Fibroblast of lung (primary cell): Measurements from ENCODE around the gene HRAS. TPM values are rescaled to one million over a fixed set of nuclear protein-coding genes. Genes with fewer than 3 reads are reported as not detected.

Experiments used
- DNase-seq, 2 donors: peaks; one replicate each; pipeline versions ENCODE4 v3.0.0 to v3.0.0-alpha.2; 2010; ENCODE audit warnings: low read depth in 2 of 2
- H2AFZ ChIP-seq: 2 replicates; pipeline ENCODE4 v1.5.1; 2012; ENCODE audit warnings: low read length, control low read depth, inconsistent platforms
- H3K27ac ChIP-seq: 2 replicates; pipeline ENCODE4 v1.5.1; 2011; ENCODE audit warnings: low read length, control low read depth; ENCODE audit not compliant: insufficient read depth
- H3K27me3 ChIP-seq: 2 replicates; pipeline ENCODE4 v1.5.1; 2011; ENCODE audit warnings: mild to moderate bottlenecking, low read length; ENCODE audit not compliant: control insufficient read depth, insufficient read depth
- H3K36me3 ChIP-seq: 2 replicates; pipeline ENCODE4 v1.5.1; 2011; ENCODE audit warnings: low read length; ENCODE audit not compliant: control insufficient read depth, insufficient read depth
- H3K4me1 ChIP-seq: 2 replicates; pipeline ENCODE4 v1.5.1; 2011; ENCODE audit warnings: low read length; ENCODE audit not compliant: control insufficient read depth, insufficient read depth; ENCODE audit errors: extremely low read depth
- H3K4me2 ChIP-seq: 2 replicates; pipeline ENCODE4 v1.5.1; 2011; ENCODE audit warnings: low read length, control low read depth; ENCODE audit not compliant: insufficient read depth; ENCODE audit errors: extremely low read depth
- H3K4me3 ChIP-seq, 4 experiments: fragments of 200-600 bp in 1 of 4; sonication (generic) in 1 of 4; replicated peaks in 1 of 4; 2 replicates each; pipeline ENCODE4 v1.5.1; 2011 to 2016; ENCODE audit warnings: low read length in 4 of 4, low read depth in 3 of 4, mild to moderate bottlenecking in 3 of 4, control low read depth in 2 of 4, inconsistent platforms in 1 of 4, mixed read lengths in 1 of 4; ENCODE audit not compliant: insufficient read depth in 1 of 4; ENCODE audit errors: control extremely low read depth in 1 of 4
- H3K79me2 ChIP-seq: 2 replicates; pipeline ENCODE4 v1.5.1; 2012; ENCODE audit warnings: mild to moderate bottlenecking, low read length, inconsistent platforms; ENCODE audit not compliant: control insufficient read depth, insufficient read depth
- H3K9ac ChIP-seq: 2 replicates; pipeline ENCODE4 v1.5.1; 2011; ENCODE audit warnings: mild to moderate bottlenecking, low read length, control low read depth; ENCODE audit not compliant: insufficient read depth
- H3K9me3 ChIP-seq: 2 replicates; pipeline ENCODE4 v1.5.1; 2012; ENCODE audit warnings: low read depth, low read length; ENCODE audit not compliant: control insufficient read depth, insufficient read depth
- H4K20me1 ChIP-seq: 2 replicates; pipeline ENCODE4 v1.5.1; 2011; ENCODE audit warnings: low read length; ENCODE audit not compliant: control insufficient read depth, insufficient read depth; ENCODE audit errors: extremely low read depth
- EZH2 ChIP-seq: IDR thresholded peaks from 2 replicates; pipeline ENCODE4 v1.5.1; 2012; ENCODE audit warnings: low read length, control low read depth, mild to moderate bottlenecking; ENCODE audit errors: missing control alignments
- polyA plus RNA-seq, 2 donors: library from polyadenylated mRNA; depleted of rRNA in 1 of 2; stranded (reverse) in 1 of 2; unstranded in 1 of 2; fragments of >200 nt; gene quantifications; 2 replicates each; pipeline ENCODE4 v1.2.1, GENCODE V29; 2011 to 2012; ENCODE audit warnings: missing spikeins in 1 of 2
- total RNA-seq: library from RNA; depleted of rRNA; stranded (reverse); fragments of >200 nt; gene quantifications from 2 replicates; pipeline ENCODE4 v1.2.1, GENCODE V29; 2014
- TF ChIP-seq, protein P1 (sequence below), 2 donors: IDR thresholded peaks in 1 of 2; conservative IDR thresholded peaks in 1 of 2; 1 replicate in 1 of 2; 2 replicates in 1 of 2; pipeline ENCODE4 v1.5.1; 2011 to 2012; ENCODE audit warnings: low read length in 2 of 2, control low read depth in 1 of 2, inconsistent platforms in 1 of 2, low read depth in 1 of 2, mild to moderate bottlenecking in 1 of 2

The HRAS gene
- total and polyA plus RNA-seq, 2 donors (not counting 1 experiment from before 2014, with no cell fraction given) = 51.7 to 58.5 TPM

DNA sequence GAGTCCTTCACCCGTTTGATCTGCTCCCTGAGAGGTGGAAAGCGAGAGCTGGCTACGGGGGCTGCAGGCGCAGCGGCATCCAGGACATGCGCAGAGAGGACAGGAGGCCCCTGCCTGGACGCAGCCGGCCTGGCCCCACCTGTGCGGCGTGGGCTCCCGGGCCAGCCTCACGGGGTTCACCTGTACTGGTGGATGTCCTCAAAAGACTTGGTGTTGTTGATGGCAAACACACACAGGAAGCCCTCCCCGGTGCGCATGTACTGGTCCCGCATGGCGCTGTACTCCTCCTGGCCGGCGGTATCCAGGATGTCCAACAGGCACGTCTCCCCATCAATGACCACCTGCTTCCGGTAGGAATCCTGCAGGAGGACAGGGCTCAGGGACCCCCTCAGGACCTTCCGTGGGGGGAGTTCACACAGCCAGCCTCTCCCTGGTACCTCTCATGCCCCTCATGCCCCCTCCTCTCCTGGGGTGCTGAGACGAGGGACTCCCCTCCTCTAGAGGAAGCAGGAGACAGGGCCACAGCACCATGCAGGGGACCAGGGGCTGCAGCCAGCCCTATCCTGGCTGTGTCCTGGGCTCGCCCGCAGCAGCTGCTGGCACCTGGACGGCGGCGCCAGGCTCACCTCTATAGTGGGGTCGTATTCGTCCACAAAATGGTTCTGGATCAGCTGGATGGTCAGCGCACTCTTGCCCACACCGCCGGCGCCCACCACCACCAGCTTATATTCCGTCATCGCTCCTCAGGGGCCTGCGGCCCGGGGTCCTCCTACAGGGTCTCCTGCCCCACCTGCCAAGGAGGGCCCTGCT lies 1.6 kb downstream of the HRAS start:
- H3K79me2 ChIP-seq = peaks cover 12% of the 10 kb centered on the region
- H3K9ac ChIP-seq = peak overlapping the region; percentile 69
- H4K20me1 ChIP-seq = no peaks in the 10 kb centered on the region
- no peak for TF ChIP-seq EZH2
- TF ChIP-seq, protein P1, sequence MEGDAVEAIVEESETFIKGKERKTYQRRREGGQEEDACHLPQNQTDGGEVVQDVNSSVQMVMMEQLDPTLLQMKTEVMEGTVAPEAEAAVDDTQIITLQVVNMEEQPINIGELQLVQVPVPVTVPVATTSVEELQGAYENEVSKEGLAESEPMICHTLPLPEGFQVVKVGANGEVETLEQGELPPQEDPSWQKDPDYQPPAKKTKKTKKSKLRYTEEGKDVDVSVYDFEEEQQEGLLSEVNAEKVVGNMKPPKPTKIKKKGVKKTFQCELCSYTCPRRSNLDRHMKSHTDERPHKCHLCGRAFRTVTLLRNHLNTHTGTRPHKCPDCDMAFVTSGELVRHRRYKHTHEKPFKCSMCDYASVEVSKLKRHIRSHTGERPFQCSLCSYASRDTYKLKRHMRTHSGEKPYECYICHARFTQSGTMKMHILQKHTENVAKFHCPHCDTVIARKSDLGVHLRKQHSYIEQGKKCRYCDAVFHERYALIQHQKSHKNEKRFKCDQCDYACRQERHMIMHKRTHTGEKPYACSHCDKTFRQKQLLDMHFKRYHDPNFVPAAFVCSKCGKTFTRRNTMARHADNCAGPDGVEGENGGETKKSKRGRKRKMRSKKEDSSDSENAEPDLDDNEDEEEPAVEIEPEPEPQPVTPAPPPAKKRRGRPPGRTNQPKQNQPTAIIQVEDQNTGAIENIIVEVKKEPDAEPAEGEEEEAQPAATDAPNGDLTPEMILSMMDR (conservative IDR thresholded peaks at IDR 0.05 in 1 of 2, IDR thresholded peaks at IDR 0.05 in 1 of 2; ENCODE audit: low read depth in 1 of 2, low read length in 2 of 2) = no peak
- peak overlapping the region; percentile 63 to 89 (median 82) for H3K4me3 ChIP-seq
- H3K27me3 ChIP-seq = no peaks in the 10 kb centered on the region
- H3K9me3 ChIP-seq = no peaks in the 10 kb centered on the region
- H2AFZ ChIP-seq = no peak overlapping the region
- peak overlapping the region; percentile 94 for H3K4me2 ChIP-seq
- H3K27ac ChIP-seq = no peak overlapping the region
- H3K4me1 ChIP-seq = no peaks in the 10 kb centered on the region
- H3K36me3 ChIP-seq = peaks cover 15% of the 10 kb centered on the region
- no peak for DNase-seq

DNA sequence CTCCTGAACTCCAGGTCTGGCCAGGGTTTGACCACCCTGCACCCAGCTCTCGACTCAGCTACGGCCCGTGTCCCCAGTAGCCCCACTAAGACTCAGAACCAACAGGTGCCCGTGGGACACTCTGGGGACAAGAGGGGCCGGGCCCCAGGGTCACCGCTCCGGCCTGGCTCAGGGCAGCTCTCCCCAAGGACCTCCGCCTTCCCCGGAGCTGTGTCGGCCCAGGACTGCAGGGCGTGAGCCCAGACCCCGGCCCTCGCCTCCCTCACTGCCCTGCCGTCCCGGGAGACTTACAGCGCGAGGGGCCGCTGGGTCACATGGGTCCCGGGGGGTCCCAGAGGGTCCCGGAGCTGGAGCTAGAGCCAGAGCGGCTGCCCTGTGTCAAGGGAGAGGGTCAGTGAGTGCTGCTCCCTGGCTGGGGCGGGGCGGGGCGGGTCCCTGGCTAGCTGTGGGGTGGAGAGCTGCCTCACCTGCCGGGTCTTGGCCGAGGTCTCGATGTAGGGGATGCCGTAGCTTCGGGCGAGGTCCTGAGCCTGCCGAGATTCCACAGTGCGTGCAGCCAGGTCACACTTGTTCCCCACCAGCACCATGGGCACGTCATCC lies 2.3 kb downstream of the HRAS start:
- Histone ChIP-seq H3K27me3 (no peaks in the 10 kb centered on the region), H3K9me3 (no peaks in the 10 kb centered on the region), H2AFZ (no peak overlapping the region), H3K9ac (no peak overlapping the region), H3K4me1 (no peaks in the 10 kb centered on the region), H3K79me2 (peaks cover 12% of the 10 kb centered on the region), H4K20me1 (no peaks in the 10 kb centered on the region), H3K36me3 (peaks cover 15% of the 10 kb centered on the region), H3K27ac (no peak overlapping the region), H3K4me2 (no peak overlapping the region), H3K4me3 (no peak overlapping the region)
- no peak for TF ChIP-seq EZH2
- TF ChIP-seq, protein P1 (conservative IDR thresholded peaks at IDR 0.05 in 1 of 2, IDR thresholded peaks at IDR 0.05 in 1 of 2; ENCODE audit: low read depth in 1 of 2, low read length in 2 of 2) = no peak
- DNase-seq = no peak

DNA sequence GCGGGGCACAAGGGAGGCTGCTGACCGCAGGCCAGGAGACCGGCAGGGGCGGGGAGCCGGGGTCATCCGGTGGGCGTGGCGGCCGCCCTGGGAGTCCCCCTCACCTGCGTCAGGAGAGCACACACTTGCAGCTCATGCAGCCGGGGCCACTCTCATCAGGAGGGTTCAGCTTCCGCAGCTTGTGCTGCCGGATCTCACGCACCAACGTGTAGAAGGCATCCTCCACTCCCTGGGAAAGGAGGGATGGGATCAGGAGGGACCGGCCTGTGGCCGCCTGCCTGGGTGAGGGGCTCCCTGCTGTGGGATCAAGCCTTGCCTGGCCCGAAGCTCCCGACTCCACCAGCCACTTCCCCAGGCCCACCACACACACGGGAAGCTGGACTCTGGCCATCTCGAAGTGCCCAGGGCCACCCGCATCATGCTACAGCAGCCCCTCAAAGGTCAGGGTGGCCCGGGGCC lies 2.8 kb downstream of the HRAS start:
- no peak overlapping the region for H3K4me2 ChIP-seq
- H4K20me1 ChIP-seq = no peaks in the 10 kb centered on the region
- peaks cover 12% of the 10 kb centered on the region for H3K79me2 ChIP-seq
- no peak overlapping the region for H3K9ac ChIP-seq
- H3K4me3 ChIP-seq = no peak overlapping the region
- H2AFZ ChIP-seq = no peak overlapping the region
- TF ChIP-seq, protein P1 (conservative IDR thresholded peaks at IDR 0.05 in 1 of 2, IDR thresholded peaks at IDR 0.05 in 1 of 2; ENCODE audit: low read depth in 1 of 2, low read length in 2 of 2) = no peak
- TF ChIP-seq EZH2 = no peak
- no peak overlapping the region for H3K27ac ChIP-seq
- peaks cover 15% of the 10 kb centered on the region for H3K36me3 ChIP-seq
- no peaks in the 10 kb centered on the region for H3K9me3 ChIP-seq
- DNase-seq = no peak
- no peaks in the 10 kb centered on the region for H3K4me1 ChIP-seq
- H3K27me3 ChIP-seq = no peaks in the 10 kb centered on the region
